ENCODE data around the gene C1orf35.
"Not testable (repeated sequence)": the region's sequence is repeated elsewhere in the genome, so short reads cannot be mapped to it uniquely, and the experiment has no call there.

Gene C1orf35

GRCh38 chr1:228142701-228143136, 39.6 kb upstream of the C1orf35 start:
- no peak for DNase-seq (ENCODE audit: low read depth in 1 of 2, low spot score in 1 of 2)

GRCh38 chr1:228142155-228142691, 39.1 kb upstream of the C1orf35 start:
- no peak for DNase-seq (ENCODE audit: low read depth in 1 of 2, low spot score in 1 of 2)

GRCh38 chr1:228141226-228142044, 38.3 kb upstream of the C1orf35 start:
- DNase-seq (ENCODE audit: low read depth in 1 of 2, low spot score in 1 of 2): no peak

GRCh38 chr1:228140724-228141225, 37.6 kb upstream of the C1orf35 start:
- DNase-seq (ENCODE audit: low read depth in 1 of 2, low spot score in 1 of 2): no peak

GRCh38 chr1:228139931-228140723, 37.0 kb upstream of the C1orf35 start, which contains the start of gene GUK1:
Gene GUK1, plus strand, starts transcription at chr1:228140279. Its CDS starts 24 bp downstream, at chr1:228140303.
- DNase-seq (ENCODE audit: low read depth in 1 of 2, low spot score in 1 of 2): peak; percentile 100

GRCh38 chr1:228139406-228139930, 36.3 kb upstream of the C1orf35 start:
- DNase-seq (ENCODE audit: low read depth in 1 of 2, low spot score in 1 of 2): no peak

GRCh38 chr1:228136901-228137300, 33.8 kb upstream of the C1orf35 start:
- DNase-seq (ENCODE audit: low read depth in 1 of 2, low spot score in 1 of 2): no peak

- no peak for DNase-seq (ENCODE audit: low read depth in 1 of 2, low spot score in 1 of 2)
Measured at GRCh38 chr1:228134591-228134990, 31.5 kb upstream of the C1orf35 start.

GRCh38 chr1:228131766-228132165, 28.6 kb upstream of the C1orf35 start:
- no peak for DNase-seq (ENCODE audit: low read depth in 1 of 2, low spot score in 1 of 2)

GRCh38 chr1:228125185-228125584, 22.1 kb upstream of the C1orf35 start:
- no peak for DNase-seq (ENCODE audit: low read depth in 1 of 2, low spot score in 1 of 2)

- DNase-seq (ENCODE audit: low read depth in 1 of 2, low spot score in 1 of 2): no peak
Measured at GRCh38 chr1:228123505-228123904, 20.4 kb upstream of the C1orf35 start.

GRCh38 chr1:228122921-228123441, 19.9 kb upstream of the C1orf35 start:
- no peak for DNase-seq (ENCODE audit: low read depth in 1 of 2, low spot score in 1 of 2)

GRCh38 chr1:228120857-228121489, 17.8 kb upstream of the C1orf35 start:
- DNase-seq (ENCODE audit: low read depth in 1 of 2, low spot score in 1 of 2): no peak

GRCh38 chr1:228120351-228120750, 17.2 kb upstream of the C1orf35 start:
- no peak for DNase-seq (ENCODE audit: low read depth in 1 of 2, low spot score in 1 of 2)

- DNase-seq (ENCODE audit: low read depth in 1 of 2, low spot score in 1 of 2): no peak
Measured at GRCh38 chr1:228118040-228118439, 14.9 kb upstream of the C1orf35 start.

- DNase-seq (ENCODE audit: low read depth in 1 of 2, low spot score in 1 of 2): no peak
Measured at GRCh38 chr1:228117335-228117734, 14.2 kb upstream of the C1orf35 start.

- DNase-seq (ENCODE audit: low read depth in 1 of 2, low spot score in 1 of 2): no peak
Measured at GRCh38 chr1:228114827-228115226, 11.7 kb upstream of the C1orf35 start.

GRCh38 chr1:228112617-228113016, 9.5 kb upstream of the C1orf35 start:
- DNase-seq (ENCODE audit: low read depth in 1 of 2, low spot score in 1 of 2): no peak

GRCh38 chr1:228112167-228112566, 9.0 kb upstream of the C1orf35 start:
- DNase-seq (ENCODE audit: low read depth in 1 of 2, low spot score in 1 of 2): no peak

- not testable (repeated sequence) for DNase-seq (ENCODE audit: low read depth in 1 of 2, low spot score in 1 of 2)
Measured at GRCh38 chr1:228111315-228111714, 8.2 kb upstream of the C1orf35 start.

GRCh38 chr1:228110556-228110955, 7.4 kb upstream of the C1orf35 start:
- DNase-seq (ENCODE audit: low read depth in 1 of 2, low spot score in 1 of 2): no peak

Measured in activated T-helper 1 cell treated with anti-CD3 and anti-CD28 coated beads, Interleukin-2, amount 50 U/mL, for 16 hours (primary cell).